ENCODE measurements around the gene ANKS1B. TPM values are rescaled to one million over a fixed set of nuclear protein-coding genes. Genes with fewer than 3 reads are reported as not detected.

The ANKS1B gene
- total and polyA plus RNA-seq, 7 donors, result 1.0 to 57.3 (median 30.1) TPM; not detected in 1

DNA sequence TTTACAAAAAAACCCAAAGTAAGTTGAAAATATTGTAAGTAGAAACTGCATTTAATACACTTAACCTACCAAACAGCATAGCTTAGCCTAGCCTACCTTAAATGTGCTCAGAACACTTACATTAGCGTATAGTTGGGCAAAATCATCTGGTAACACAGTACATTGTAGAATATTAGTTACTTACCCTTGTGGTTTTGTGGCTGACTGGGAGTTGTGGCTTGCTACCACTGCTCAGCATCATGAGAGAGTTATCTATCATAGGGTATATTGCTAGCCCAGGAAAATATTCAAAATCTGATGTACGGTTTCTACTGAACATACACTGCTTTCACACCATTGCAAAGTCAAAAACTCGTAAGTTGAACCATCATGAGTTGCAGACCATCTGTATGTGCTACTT lies 478.9 kb downstream of the ANKS1B start:
- TF ChIP-seq POLR2A (IDR thresholded peaks at IDR 0.05), result no peak
- no peak for TF ChIP-seq POLR2AphosphoS5 (IDR thresholded peaks at IDR 0.05)
- TF ChIP-seq, protein P1, sequence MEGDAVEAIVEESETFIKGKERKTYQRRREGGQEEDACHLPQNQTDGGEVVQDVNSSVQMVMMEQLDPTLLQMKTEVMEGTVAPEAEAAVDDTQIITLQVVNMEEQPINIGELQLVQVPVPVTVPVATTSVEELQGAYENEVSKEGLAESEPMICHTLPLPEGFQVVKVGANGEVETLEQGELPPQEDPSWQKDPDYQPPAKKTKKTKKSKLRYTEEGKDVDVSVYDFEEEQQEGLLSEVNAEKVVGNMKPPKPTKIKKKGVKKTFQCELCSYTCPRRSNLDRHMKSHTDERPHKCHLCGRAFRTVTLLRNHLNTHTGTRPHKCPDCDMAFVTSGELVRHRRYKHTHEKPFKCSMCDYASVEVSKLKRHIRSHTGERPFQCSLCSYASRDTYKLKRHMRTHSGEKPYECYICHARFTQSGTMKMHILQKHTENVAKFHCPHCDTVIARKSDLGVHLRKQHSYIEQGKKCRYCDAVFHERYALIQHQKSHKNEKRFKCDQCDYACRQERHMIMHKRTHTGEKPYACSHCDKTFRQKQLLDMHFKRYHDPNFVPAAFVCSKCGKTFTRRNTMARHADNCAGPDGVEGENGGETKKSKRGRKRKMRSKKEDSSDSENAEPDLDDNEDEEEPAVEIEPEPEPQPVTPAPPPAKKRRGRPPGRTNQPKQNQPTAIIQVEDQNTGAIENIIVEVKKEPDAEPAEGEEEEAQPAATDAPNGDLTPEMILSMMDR (IDR thresholded peaks at IDR 0.05), result no peak
- TF ChIP-seq EP300 (IDR thresholded peaks at IDR 0.05), result no peak
- H3K9me3 ChIP-seq, result no peaks in the 10 kb centered on the region
- no peak overlapping the region for H3K27ac ChIP-seq
- WGBS, 2 donors, result 75 to 79% methylated on average over 3 of the region's 3 CpGs
- no peaks in the 10 kb centered on the region for H3K27me3 ChIP-seq
- DNase-seq, result no peak
- H3K4me1 ChIP-seq, result no peaks in the 10 kb centered on the region
- intact Hi-C loops (cut with DNase I), result no loop called here
- H3K36me3 ChIP-seq, result no peaks in the 10 kb centered on the region
- H3K4me3 ChIP-seq, result no peak overlapping the region

DNA sequence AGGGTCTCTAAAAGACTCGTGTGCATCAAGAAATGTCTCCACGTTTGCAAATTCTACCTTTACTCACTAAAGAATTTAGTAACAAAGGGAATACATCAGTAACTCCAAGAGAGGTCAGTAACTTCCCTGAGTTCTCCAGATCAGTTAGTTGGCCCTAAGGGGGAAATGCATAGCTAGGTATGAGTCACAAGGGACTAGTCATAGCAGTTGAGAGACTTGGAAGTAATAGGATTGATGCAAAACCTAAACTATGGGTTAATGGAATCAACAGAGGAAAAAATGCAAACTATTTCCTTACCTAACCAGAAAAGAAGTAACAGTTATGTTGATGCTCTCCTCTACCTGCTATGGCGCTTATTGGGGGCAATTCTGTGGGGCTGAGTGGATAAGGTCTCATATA lies 486.0 kb downstream of the ANKS1B start:
- Histone ChIP-seq H3K27me3 (no peaks in the 10 kb centered on the region), H3K4me3 (no peak overlapping the region), H3K27ac (no peak overlapping the region), H3K9me3 (no peaks in the 10 kb centered on the region), H3K36me3 (no peaks in the 10 kb centered on the region), H3K4me1 (peaks cover 0 to 14% (median 4%) of the 10 kb centered on the region in 4 donors)
- intact Hi-C loops (cut with DNase I), result no loop called here
- no peak for DNase-seq
- no peak for TF ChIP-seq EP300 (IDR thresholded peaks at IDR 0.05)
- TF ChIP-seq POLR2AphosphoS5 (IDR thresholded peaks at IDR 0.05), result no peak
- no peak for TF ChIP-seq POLR2A (IDR thresholded peaks at IDR 0.05)
- TF ChIP-seq, protein P1 (IDR thresholded peaks at IDR 0.05), result no peak
- 50 to 65% methylated on average over 3 of the region's 3 CpGs for WGBS, 2 donors

DNA sequence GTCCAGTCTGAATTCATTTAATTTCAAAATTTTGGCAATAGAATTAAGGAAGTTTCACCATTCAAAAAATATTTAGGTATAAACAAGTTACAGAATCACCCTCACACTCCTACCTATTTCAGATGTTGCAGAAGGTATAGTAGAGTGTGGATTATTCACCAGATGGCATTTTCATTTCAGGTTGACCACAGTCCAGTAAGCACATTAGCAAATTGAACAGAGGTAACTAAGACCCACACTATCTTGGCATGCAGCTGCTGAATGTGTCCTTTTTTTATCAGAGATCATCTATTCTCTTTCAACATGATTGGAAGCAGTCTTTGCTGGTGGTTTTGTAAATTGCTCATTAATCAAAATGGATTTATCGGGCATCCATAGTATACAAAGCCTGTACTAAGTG lies 488.9 kb downstream of the ANKS1B start:
- DNase-seq, result no peak
- H3K9me3 ChIP-seq, result no peaks in the 10 kb centered on the region
- TF ChIP-seq POLR2A (IDR thresholded peaks at IDR 0.05) (no peak), POLR2AphosphoS5 (IDR thresholded peaks at IDR 0.05) (no peak), EP300 (IDR thresholded peaks at IDR 0.05) (no peak)
- TF ChIP-seq, protein P1 (IDR thresholded peaks at IDR 0.05), result no peak
- intact Hi-C loops (cut with DNase I), result no loop called here
- no peak overlapping the region for H3K27ac ChIP-seq
- 89 to 96% methylated on average over 1 of the region's 1 CpG for WGBS, 2 donors
- H3K4me3 ChIP-seq, result no peak overlapping the region
- H3K36me3 ChIP-seq, result no peaks in the 10 kb centered on the region
- H3K27me3 ChIP-seq, result no peaks in the 10 kb centered on the region
- H3K4me1 ChIP-seq, result peaks cover 0 to 14% (median 4%) of the 10 kb centered on the region in 4 donors

DNA sequence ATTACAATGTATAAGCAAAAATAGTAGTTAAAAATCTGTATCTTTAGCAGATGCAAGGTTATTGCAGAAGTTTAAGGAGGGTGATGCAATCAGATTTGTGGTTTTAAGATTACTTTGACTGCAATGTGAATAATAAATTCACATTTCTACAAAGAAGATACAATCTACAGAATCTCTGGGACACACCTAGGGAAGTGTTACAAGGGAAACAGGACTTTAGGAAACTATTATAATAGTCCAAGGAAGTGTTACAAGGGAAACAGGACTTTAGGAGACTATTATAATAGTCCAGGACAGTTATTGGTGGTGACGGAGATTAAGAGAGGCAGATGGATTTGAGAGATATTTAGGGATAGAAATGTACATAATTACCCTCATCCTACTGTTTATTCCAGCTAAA lies 491.5 kb downstream of the ANKS1B start:
- TF ChIP-seq POLR2AphosphoS5 (IDR thresholded peaks at IDR 0.05) (no peak), POLR2A (IDR thresholded peaks at IDR 0.05) (no peak), EP300 (IDR thresholded peaks at IDR 0.05) (no peak)
- TF ChIP-seq, protein P1 (IDR thresholded peaks at IDR 0.05), result no peak

DNA sequence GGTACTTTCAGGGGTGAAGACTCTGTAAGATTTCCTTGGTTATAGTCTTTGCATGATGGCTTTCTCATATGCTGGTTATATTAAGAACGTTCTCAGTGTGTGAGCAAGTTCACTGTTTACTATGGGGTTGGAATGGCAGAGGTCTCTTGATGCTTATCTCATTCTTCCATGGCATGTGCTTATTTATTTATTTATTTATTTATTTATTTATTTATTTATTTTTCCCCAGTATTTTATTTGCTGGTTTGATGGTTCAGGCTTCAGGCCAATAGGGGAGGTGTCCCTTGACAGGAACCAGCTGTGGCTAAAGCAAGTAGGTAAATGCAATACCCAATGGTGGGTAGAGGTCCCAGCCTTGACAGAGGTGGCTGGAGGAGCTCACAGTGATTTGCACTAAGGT lies 498.5 kb downstream of the ANKS1B start:
- Histone ChIP-seq H3K4me1 (no peaks in the 10 kb centered on the region), H3K4me3 (no peak overlapping the region), H3K9me3 (peaks cover 0 to 3% (median 1%) of the 10 kb centered on the region in 4 donors), H3K36me3 (no peaks in the 10 kb centered on the region), H3K27ac (no peak overlapping the region), H3K27me3 (no peaks in the 10 kb centered on the region)
- intact Hi-C loops (cut with DNase I), result no loop called here
- no peak for TF ChIP-seq POLR2AphosphoS5 (IDR thresholded peaks at IDR 0.05)
- TF ChIP-seq, protein P1 (IDR thresholded peaks at IDR 0.05), result no peak
- DNase-seq, result no peak
- WGBS, 2 donors, result 25 to 90% methylated on average over 1 of the region's 1 CpG

More for the DNA sequence above, 491.5 kb downstream of the ANKS1B start:
- no peaks in the 10 kb centered on the region for H3K9me3 ChIP-seq
- no peak for DNase-seq
- intact Hi-C loops (cut with DNase I), result no loop called here
- H3K27me3 ChIP-seq, result no peaks in the 10 kb centered on the region
- 86 to 90% methylated on average over 1 of the region's 1 CpG for WGBS, 2 donors
- no peak overlapping the region for H3K4me3 ChIP-seq
- H3K36me3 ChIP-seq, result no peaks in the 10 kb centered on the region
- H3K4me1 ChIP-seq, result no peaks in the 10 kb centered on the region
- no peak overlapping the region for H3K27ac ChIP-seq
